Brain pericyte (primary cell): Measurements from ENCODE around the gene RC3H1.

Source experiments
- DNase-seq: peaks from one replicate; pipeline ENCODE4 v3.0.0-alpha.2; 2012; ENCODE audit warnings: low read depth, low spot score

Gene RC3H1

DNA sequence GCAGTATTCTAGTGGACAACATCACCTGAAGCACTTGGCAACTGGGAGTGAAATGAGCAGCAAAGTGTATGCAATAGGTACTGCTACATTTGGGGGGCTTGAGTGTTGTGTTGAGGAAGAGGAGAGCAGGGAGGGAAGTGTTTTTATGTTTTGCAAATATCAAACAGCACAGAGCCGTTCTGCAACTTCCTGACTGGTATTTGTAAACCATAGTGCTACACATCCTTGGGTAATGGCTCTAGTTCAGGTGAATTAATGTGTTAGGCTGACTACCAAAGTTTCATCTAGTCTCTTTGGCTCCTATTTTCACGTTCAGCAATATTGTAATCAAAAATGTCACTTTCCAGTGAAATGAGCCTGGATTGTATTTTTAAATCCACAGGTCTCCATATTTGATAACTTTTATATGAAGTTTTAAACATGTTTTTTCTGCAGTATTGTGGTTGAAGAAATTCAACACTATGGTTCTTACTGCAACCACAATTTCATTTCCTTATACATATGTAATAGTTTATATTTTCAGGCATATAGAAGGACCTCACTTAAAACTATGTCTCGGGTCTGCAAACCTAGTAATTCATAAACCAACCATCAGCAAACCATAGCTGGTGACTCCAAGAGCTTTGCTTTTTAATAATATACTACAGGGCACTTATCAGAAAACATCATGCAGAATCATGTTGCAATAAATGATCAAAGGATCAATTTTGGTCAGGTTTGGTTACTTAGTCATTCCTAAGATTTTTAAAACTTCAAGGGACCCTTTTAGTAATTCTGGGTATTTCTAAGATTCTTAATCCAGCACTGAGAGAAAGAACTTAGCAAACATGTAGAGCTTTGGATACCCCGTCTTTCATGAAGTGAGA is 135.2 kb downstream of the RC3H1 start:
- DNase-seq = no peak

- no peak for DNase-seq
Measured at GRCh38 chr1:173884701-173885100, 137.5 kb downstream of the RC3H1 start.
